ENCODE data around the gene IL19.
"Not testable (repeated sequence)": the region's sequence is repeated elsewhere in the genome, so short reads cannot be mapped to it uniquely, and the experiment has no call there.

The IL19 gene

GRCh38 chr1:206753141-206753540, 17.4 kb upstream of the IL19 start:
- no peak for DNase-seq (ENCODE audit: low read depth)
- no peak for TF ChIP-seq CTCF (IDR thresholded peaks at IDR 0.05; ENCODE audit: insufficient read depth, low read depth, low read length, missing control alignments)
- H3K4me3 ChIP-seq (ENCODE audit: low read depth, low read length): no peak overlapping the region

GRCh38 chr1:206754011-206754410, 16.6 kb upstream of the IL19 start:
- TF ChIP-seq CTCF (IDR thresholded peaks at IDR 0.05; ENCODE audit: insufficient read depth, low read depth, low read length, missing control alignments): no peak
- no peak overlapping the region for H3K4me3 ChIP-seq (ENCODE audit: low read depth, low read length)
- no peak for DNase-seq (ENCODE audit: low read depth)

- DNase-seq (ENCODE audit: low read depth): no peak
- no peak overlapping the region for H3K4me3 ChIP-seq (ENCODE audit: low read depth, low read length)
- no peak for TF ChIP-seq CTCF (IDR thresholded peaks at IDR 0.05; ENCODE audit: insufficient read depth, low read depth, low read length, missing control alignments)
Measured at GRCh38 chr1:206757524-206758266, 12.9 kb upstream of the IL19 start.

GRCh38 chr1:206760590-206760989, 10.0 kb upstream of the IL19 start:
- H3K4me3 ChIP-seq (ENCODE audit: low read depth, low read length): no peak overlapping the region
- no peak for TF ChIP-seq CTCF (IDR thresholded peaks at IDR 0.05; ENCODE audit: insufficient read depth, low read depth, low read length, missing control alignments)
- DNase-seq (ENCODE audit: low read depth): no peak

GRCh38 chr1:206761159-206761768, 9.3 kb upstream of the IL19 start:
- TF ChIP-seq CTCF (IDR thresholded peaks at IDR 0.05; ENCODE audit: insufficient read depth, low read depth, low read length, missing control alignments): no peak
- no peak for DNase-seq (ENCODE audit: low read depth)
- H3K4me3 ChIP-seq (ENCODE audit: low read depth, low read length): no peak overlapping the region

GRCh38 chr1:206762741-206763364, 7.7 kb upstream of the IL19 start:
- H3K4me3 ChIP-seq (ENCODE audit: low read depth, low read length); DNase-seq (ENCODE audit: low read depth): not testable (repeated sequence)

- DNase-seq (ENCODE audit: low read depth); H3K4me3 ChIP-seq (ENCODE audit: low read depth, low read length): not testable (repeated sequence)
Measured at GRCh38 chr1:206765771-206766170, 4.8 kb upstream of the IL19 start.

All from GM12865 (cell line).